HFFc6 (cell line): ENCODE results near the gene LRRN4CL. TPM values are rescaled to one million over a fixed set of nuclear protein-coding genes. Genes with fewer than 3 reads are reported as not detected.

Experiments
- DNase-seq: peaks from one replicate; pipeline ENCODE4 v3.0.0-alpha.2; 2018
- H3K27ac Mint-ChIP-seq: 2 replicates; pipeline ENCODE4 v1.8.0; 2020; ENCODE audit warnings: mild to moderate bottlenecking, mixed read lengths
- H3K27me3 Mint-ChIP-seq: 2 replicates; pipeline ENCODE4 v1.8.0; 2021; ENCODE audit warnings: mild to moderate bottlenecking, moderate library complexity, mixed read lengths; ENCODE audit not compliant: insufficient read depth
- H3K36me3 Mint-ChIP-seq: 2 replicates; pipeline ENCODE4 v1.8.0; 2021; ENCODE audit warnings: low read depth, mixed read lengths
- H3K4me1 Mint-ChIP-seq: 2 replicates; pipeline ENCODE4 v1.8.0; 2020; ENCODE audit warnings: low read depth, mixed read lengths
- H3K4me3 Mint-ChIP-seq: 2 replicates; pipeline ENCODE4 v1.8.0; 2020; ENCODE audit warnings: mild to moderate bottlenecking, moderate library complexity, mixed read lengths
- H3K9me3 Mint-ChIP-seq: 2 replicates; pipeline ENCODE4 v1.8.0; 2020; ENCODE audit warnings: mild to moderate bottlenecking, mixed read lengths
- total RNA-seq, 6 experiments: library from RNA; stranded (reverse); fragmentation: NEBNext Ultra II Directional; extraction: Animal tissue kit (Norgen Biotek cat#: 25700); gene quantifications; 2 replicates in 1 of 6; 3 replicates in 5 of 6; pipeline ENCODE4 v1.2.3, GENCODE V29; 2021
- TF ChIP-seq, protein P1 (sequence below): fragments of 200-600 bp; sonication (generic); IDR thresholded peaks from 2 replicates; pipeline ENCODE4 v1.5.0; 2021; ENCODE audit warnings: antibody characterized with exemption, mild to moderate bottlenecking

LRRN4CL gene
- total RNA-seq, 6 experiments from 2014 or later: 1.2 to 4.0 (median 1.4) TPM

DNA sequence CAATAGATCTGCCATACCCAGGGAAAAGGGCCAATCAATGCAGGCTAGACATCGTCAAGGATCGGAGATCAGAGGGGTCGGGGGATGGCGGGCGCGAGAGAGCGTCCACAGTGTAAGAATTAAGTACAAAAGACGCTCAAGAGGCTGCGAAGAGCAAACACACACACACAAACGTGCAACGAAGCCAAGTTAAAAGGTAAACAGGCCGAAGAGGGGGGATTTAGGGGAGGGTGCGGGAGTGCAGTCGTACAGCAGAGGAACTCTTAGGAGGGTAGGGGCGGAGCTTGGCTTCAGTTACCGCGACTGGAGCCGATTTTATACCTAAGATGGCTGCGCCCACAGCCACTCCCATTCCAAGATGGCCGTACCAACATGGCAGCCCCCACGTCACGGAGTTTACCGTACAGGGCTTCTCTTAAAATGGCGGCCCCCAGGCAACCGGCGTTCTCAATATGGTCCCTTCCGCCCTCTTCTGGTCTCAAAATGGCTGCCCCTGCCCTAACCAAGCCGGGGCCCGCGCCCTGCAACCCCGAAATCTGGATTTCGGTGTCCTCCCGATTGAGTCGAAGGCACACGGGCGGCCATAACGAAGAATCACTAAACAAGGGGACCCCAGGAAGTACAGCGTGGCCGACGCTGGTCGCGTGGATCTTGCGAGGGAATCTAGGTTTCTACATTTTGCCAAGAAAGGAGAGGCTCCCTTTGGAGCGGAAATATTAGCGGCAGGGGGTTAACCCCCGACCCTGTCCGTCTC, 20.1 kb upstream of the LRRN4CL start:
- Mint-ChIP-seq H3K9me3 (no peaks in the 10 kb centered on the region), H3K27me3 (peaks cover 5% of the 10 kb centered on the region), H3K4me1 (peaks cover 44% of the 10 kb centered on the region), H3K36me3 (peaks cover 32% of the 10 kb centered on the region), H3K4me3 (peak overlapping the region; percentile 91), H3K27ac (peak overlapping the region; percentile 95)
- TF ChIP-seq, protein P1, sequence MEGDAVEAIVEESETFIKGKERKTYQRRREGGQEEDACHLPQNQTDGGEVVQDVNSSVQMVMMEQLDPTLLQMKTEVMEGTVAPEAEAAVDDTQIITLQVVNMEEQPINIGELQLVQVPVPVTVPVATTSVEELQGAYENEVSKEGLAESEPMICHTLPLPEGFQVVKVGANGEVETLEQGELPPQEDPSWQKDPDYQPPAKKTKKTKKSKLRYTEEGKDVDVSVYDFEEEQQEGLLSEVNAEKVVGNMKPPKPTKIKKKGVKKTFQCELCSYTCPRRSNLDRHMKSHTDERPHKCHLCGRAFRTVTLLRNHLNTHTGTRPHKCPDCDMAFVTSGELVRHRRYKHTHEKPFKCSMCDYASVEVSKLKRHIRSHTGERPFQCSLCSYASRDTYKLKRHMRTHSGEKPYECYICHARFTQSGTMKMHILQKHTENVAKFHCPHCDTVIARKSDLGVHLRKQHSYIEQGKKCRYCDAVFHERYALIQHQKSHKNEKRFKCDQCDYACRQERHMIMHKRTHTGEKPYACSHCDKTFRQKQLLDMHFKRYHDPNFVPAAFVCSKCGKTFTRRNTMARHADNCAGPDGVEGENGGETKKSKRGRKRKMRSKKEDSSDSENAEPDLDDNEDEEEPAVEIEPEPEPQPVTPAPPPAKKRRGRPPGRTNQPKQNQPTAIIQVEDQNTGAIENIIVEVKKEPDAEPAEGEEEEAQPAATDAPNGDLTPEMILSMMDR: peak; percentile 23; the same call in 1 of the 2 replicates
- peak; percentile 96 for DNase-seq

DNA sequence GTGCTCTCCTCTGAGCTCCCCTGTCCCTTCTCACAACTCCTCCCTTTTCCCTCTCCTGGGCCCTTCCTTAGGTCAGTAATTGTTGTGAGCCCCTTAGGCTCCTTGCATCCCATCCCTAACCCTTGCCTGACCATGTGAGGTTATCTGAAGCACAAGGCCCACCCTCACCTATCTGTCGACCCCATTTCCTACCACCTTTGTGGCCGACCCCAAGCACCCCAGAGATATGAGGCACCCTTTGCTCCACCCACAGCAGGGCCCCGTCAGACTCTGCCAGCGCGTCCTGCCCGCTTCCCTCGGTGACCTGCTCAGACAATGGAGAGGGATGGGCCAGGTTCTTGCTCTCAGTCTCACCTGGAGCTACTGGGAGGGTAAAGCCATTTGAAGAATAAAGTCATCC, 19.5 kb upstream of the LRRN4CL start:
- Mint-ChIP-seq H3K4me1 (peaks cover 44% of the 10 kb centered on the region), H3K27me3 (peaks cover 5% of the 10 kb centered on the region), H3K9me3 (no peaks in the 10 kb centered on the region), H3K36me3 (peaks cover 32% of the 10 kb centered on the region), H3K4me3 (peak overlapping the region; percentile 91), H3K27ac (peak overlapping the region; percentile 95)
- no peak for DNase-seq
- TF ChIP-seq, protein P1: no peak

DNA sequence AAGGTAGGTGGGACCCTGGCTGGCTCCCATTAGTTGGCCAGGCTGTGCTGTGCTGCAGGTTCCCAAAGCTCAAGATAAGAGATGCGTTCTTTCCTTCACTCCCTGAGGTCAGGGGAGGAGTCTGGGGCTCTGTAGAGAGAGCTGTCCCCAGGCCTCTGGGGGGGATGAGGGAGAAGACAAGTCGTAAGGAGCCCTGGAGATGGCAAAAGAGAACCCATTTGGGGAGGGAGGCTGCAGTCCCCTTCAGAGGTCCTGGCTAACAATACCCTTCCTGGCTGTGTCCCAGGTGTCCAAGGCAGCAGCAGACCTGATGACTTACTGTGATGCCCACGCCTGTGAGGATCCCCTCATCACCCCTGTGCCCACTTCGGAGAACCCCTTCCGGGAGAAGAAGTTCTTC, 19.1 kb upstream of the LRRN4CL start:
- Mint-ChIP-seq H3K27me3 (peaks cover 5% of the 10 kb centered on the region), H3K27ac (peak overlapping the region; percentile 95), H3K9me3 (no peaks in the 10 kb centered on the region), H3K4me3 (peak overlapping the region; percentile 91), H3K36me3 (peaks cover 29% of the 10 kb centered on the region), H3K4me1 (peaks cover 41% of the 10 kb centered on the region)
- TF ChIP-seq, protein P1: no peak
- no peak for DNase-seq

DNA sequence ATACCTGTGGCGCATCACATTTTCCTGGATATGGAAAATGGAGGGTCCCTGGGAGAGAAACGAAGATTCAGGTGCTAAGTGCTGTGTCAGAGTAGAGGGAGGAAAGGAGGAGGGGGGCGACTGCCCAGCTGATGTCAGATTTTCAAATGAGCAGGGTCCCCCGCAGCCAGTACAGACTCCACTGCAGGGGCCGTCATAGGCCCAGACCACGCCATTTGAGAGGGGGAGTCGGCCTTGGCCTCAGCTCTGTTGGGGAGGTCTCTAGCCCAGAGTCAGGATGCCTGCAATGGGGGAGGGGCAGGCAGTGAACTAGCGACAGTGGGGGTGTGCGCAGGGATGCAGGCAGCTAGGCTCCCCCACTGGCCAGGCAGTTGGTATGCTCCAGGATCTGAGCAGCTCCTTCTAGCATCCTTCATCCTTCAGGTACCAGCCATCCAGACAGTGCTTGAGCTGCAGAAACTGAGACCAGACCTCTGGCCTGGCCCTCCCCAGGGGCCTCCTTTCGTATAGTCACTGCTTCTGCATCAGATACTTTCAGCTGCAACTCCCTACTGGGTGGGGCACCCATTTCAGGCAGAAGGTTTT, 18.0 kb upstream of the LRRN4CL start, which contains the start of the genes BSCL2 and GNG3:
TSS of gene BSCL2 (minus strand) at position 148 of the 585 bp plus-strand sequence. CDS start 229 bp downstream, outside the sequence.
TSS of gene GNG3 (plus strand) at position 400 of the 585 bp plus-strand sequence. CDS start 620 bp downstream, outside the sequence.
- Mint-ChIP-seq H3K4me3 (peak within 1 kb of the TSS; percentile 94), H3K27ac (peak within 1 kb of the TSS; percentile 95), H3K9me3 (no peaks in the 10 kb centered on the region), H3K36me3 (peaks cover 29% of the 10 kb centered on the region), H3K27me3 (peaks cover 5% of the 10 kb centered on the region), H3K4me1 (peaks cover 39% of the 10 kb centered on the region)
- no peak for DNase-seq
- TF ChIP-seq, protein P1: no peak

DNA sequence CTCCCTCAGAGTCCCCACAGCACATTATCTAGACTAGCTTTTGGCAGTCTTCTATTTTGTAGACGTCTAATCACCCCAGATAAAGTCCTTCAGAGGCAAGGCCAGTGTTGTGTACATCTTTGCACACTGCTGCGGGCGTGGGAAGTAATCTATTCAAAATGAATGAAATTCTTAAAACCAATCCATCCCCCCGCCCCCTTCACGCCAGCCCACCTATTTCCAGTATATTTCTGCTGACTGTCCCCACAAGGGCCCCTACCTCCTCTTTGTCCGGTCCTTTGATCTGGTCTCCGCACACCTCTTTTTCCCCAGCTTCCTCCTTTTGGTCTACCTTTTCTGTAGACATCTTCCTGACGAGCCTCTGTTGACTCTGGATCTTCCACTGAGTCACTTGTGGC, 17.5 kb upstream of the LRRN4CL start:
- no peaks in the 10 kb centered on the region for H3K9me3 Mint-ChIP-seq
- peak overlapping the region; percentile 63 for H3K27ac Mint-ChIP-seq
- H3K27me3 Mint-ChIP-seq: peaks cover 5% of the 10 kb centered on the region
- TF ChIP-seq, protein P1: no peak
- H3K4me1 Mint-ChIP-seq: peaks cover 39% of the 10 kb centered on the region
- DNase-seq: no peak
- peak overlapping the region; percentile 94 for H3K4me3 Mint-ChIP-seq
- H3K36me3 Mint-ChIP-seq: peaks cover 30% of the 10 kb centered on the region
